Dedifferentiated amniotic fluid mesenchymal stem cell (primary cell): Measurements from ENCODE around the gene KRTAP5-5.
"Not testable (repeated sequence)": the region's sequence is repeated elsewhere in the genome, so short reads cannot be mapped to it uniquely, and the experiment has no call there.

Experiments used
- DNase-seq: peaks from one replicate; pipeline ENCODE4 v3.0.0-alpha.2; 2016; ENCODE audit errors: extremely low spot score

The KRTAP5-5 gene

DNA sequence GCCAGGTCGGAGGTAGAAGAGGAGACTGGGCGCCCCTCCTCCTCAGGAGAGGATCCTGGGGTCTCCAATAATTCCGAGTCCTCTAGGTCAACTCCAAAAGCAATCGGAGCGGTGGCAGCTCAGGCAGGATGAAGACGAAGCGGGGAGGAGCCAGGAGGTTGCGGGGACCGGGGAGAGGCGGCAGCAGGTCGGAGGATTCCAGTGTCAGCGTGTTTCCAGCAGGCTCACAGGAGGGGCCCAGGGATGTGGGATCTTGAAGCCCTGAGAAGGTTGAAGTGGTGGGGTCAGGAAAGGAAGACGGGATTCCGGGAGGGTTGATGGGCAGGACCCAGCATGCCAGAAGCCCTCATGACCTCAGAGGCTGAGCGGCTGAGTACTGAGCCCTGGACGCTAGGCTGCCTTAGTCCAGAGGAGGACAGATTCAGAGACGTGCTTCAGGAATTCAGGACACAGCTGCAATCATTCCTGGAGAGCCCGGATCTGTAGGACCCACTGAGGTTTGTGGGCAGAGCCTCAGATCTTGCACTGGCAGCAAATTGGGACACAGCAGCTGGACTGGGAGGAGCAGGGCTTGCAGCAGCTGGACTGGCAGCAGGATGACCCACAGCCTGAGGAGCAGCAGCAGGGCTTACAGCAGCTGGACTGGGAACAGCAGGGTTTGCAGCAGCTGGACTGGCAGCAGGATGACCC lies 22.3 kb upstream of the KRTAP5-5 start:
- not testable (repeated sequence) for DNase-seq

DNA sequence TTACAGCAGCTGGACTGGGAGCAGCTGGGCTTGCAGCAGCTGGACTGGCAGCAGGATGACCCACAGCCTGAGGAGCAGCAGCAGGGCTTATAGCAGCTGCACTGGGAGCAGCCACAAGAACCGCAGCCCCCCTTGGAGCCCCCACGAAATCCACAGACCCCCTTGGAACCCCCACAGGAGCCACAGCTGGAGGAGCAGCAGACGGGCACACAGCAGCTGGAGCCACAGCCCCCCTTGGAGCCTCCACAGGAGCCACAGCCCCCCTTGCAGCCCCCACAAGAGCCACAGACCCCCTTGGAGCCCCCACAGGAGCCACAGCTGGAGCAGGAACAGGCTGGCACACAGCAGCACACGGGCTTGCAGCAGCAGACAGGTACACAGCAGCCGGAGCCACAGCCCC lies 21.7 kb upstream of the KRTAP5-5 start:
- not testable (repeated sequence) for DNase-seq

DNA sequence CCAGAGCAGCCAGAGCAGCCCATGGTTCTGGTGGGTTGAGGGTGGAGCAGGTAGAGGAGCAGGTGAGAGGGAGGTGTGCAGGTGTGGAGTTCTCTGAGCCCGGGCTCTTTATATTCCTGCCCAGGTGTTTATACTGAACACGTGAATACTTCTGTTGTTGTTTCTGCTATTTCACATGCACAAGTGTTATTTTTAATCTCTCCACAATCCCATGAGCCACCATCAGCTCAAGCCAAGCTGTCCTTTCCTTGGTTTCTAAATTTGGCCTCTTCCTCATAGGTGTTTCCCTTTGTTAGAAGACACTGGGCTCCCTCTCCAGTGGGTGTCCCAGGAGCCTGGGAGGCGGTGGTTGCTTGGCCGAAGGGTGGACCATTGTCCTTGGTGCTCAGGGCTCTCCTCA lies 21.2 kb upstream of the KRTAP5-5 start, which contains the start of gene KRTAP5-3:
Gene KRTAP5-3 (minus strand): TSS at position 101 of the 400 bp plus-strand sequence. CDS start 78 bp downstream, at position 23.
- no peak for DNase-seq

- peak; percentile 20 for DNase-seq
Observed at GRCh38 chr11:1618231-1618630, 11.3 kb upstream of the KRTAP5-5 start.

DNA sequence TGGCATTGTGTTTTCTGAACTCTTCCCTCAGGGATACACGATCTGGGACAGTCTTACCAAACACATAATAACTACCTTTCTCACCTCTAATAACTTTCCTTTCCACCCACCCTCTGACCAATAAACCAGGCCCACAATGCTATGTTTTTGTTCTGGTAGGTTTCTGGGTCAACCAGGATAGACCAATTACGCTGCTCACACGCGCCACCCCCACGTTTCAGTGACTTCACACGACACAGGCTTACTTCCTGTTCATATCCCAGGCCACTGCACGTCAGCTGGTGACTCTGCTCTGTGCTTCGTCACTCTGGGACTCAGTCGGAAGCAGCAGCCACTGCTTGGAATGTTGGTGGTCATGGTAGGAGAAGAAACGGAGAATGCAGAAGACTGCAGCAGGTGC lies 10.1 kb upstream of the KRTAP5-5 start:
- no peak for DNase-seq

DNA sequence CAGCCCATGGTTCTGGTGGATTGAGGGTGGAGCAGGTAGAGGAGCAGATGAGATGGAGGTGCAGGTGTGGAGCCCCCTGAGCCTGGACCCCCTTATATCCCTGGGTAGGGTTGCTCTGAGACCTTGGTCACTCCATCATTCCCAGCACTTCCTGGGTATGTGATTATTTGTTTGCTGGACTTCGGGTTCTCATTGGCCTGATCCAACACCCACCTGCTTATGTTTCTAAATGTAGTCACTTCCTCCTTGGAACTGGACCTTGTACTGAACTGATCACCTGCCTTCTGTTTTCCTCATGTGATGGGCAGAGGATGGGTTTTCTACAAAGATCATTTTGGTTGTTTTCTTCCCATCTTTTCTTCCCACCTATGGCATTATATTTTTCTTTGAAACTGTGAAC lies 7.5 kb upstream of the KRTAP5-5 start, which contains the start of gene KRTAP5-4:
Gene KRTAP5-4 (minus strand): TSS at position 53 of the 400 bp plus-strand sequence. CDS start 45 bp downstream, at position 8.
- DNase-seq: no peak

DNA sequence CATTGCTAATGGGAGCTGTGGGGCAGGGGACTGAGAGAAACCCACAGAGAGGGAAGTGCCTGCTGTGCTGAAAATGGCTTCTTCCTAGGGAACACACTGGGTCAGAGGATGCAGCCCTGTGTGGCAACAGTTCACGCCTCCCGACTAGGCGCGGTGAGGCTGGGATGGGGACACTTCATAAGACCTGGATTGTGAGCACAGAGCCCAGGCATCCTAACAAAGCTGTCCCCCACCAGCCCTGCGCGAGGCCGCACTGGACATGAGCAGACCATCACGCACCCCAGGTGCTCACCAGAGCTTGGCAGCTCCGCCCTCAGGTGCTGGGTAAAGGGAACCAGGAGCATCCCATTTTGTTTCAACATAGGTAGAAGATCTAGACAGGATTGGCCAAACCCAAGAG lies 5.9 kb upstream of the KRTAP5-5 start:
- DNase-seq: no peak

- no peak for DNase-seq
Observed at GRCh38 chr11:1624621-1625020, 5.0 kb upstream of the KRTAP5-5 start.

DNA sequence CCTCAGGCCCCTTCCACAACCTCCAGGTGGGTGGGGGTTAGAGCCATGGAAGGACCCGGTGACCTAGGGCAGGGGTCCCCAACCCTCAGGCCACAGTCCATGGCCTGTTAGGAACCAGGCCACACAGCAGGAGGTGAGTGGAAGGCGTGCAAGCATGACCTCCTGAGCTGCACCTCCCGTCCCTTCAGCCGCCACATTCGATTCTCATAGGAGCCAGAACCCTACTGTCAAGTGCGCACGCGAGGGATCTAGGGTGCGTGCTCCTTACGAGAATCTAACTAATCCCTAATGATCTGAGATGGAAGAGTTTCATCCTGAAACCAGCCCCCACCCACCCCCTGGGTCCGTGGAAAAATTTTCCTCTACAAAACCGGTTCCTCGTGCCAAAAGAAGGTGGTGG lies 4.0 kb upstream of the KRTAP5-5 start:
- no peak for DNase-seq

DNA sequence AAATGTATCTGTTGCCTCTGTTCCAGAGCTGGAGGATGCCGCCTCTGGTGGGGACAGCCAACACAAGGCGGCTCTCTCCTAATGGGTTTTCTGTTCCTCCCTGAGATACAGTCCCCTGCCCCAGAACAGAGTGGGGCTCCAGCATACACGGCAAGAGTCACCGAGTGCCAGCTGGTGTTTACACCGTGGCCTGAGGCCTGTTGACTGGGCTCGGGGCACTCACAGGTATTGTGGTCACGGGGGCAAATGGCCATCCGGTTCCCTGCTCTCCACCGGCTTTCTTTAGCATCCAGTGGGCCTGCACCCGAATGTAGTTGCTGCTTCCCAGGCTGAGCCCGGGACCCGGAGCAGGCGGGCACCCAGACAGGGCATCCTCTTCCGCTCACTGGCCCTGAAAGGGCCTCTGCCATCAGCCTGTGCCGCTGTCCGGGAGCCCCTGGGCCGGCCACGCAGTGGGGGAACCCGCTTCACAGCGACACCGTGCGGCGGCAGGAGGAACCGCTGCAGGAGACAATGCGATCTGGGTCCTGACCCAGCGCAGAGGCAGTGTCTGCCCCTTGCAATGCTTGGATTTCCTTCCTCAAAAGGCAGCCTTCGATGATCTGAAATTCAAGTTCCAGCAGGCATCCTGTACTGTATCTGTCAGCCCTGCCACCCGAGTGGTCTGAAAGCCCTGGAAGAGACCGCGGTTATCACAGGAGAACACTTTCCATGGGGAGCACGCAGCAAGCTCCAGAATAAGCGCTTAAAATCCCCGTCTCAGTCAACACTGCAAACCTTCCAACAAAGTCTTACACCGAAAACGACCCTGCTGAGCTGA lies 859 bp upstream of the KRTAP5-5 start:
- DNase-seq: no peak

- DNase-seq: no peak
Observed at GRCh38 chr11:1630271-1630670, 696 bp downstream of the KRTAP5-5 start.

- DNase-seq: no peak
Observed at GRCh38 chr11:1631066-1631568, 1.5 kb downstream of the KRTAP5-5 start.

DNA sequence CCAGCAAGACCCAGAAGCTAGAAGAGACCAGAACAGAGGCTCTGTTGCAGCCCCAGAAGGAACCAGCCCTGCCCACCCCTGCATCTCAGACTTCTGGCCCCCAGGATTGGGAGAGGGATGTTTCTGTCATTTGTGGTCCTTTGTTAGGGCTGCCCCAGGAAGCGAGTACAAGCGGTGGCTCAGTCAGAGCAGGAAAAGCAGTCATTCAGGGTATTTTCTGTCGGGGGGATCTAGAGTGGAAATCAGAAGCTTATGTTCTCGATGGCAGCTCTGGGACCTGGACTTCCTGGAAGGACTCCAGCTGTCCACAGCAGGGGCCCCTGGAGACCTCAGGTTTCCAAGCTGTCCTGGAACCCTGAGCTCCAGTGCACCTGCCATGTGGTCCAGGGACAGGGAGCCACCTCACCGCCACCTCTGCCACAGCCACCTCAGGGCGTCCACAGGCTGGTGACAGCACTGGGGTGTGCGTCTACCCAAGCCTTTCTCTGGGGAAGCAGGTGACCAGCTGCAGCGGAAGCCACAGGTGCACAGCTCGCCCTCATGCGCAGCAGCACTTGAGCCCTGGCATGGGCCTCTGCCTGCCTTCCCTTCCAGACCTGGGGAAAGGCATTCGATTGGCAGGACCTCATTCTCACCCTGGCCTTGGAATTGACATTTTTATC lies 2.6 kb downstream of the KRTAP5-5 start:
- no peak for DNase-seq

GRCh38 chr11:1633864-1634263 lies 4.3 kb downstream of the KRTAP5-5 start:
- no peak for DNase-seq

GRCh38 chr11:1636291-1636950 lies 6.8 kb downstream of the KRTAP5-5 start:
- no peak for DNase-seq

GRCh38 chr11:1637628-1638027 lies 8.1 kb downstream of the KRTAP5-5 start:
- DNase-seq: no peak

DNA sequence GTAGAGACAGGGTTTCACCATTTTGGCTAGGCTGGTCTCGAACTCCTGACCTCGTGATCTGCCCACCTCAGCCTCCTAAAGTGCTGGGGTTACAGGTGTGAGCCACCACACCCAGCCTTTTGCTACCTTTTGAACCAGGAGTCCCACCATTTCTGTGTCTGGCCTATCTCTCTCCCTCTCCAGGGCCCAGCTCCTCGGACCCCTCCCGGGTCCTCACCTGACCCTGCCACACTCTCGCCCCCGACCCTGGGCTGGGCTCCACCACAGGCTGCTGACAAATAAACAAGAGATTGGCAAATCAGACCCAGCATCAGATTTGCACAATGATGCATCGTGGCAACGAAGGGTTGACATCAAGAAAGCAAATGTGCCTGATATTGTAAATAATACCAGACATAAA lies 8.8 kb downstream of the KRTAP5-5 start:
- DNase-seq: no peak

GRCh38 chr11:1639102-1639620 lies 9.6 kb downstream of the KRTAP5-5 start:
- no peak for DNase-seq

DNA sequence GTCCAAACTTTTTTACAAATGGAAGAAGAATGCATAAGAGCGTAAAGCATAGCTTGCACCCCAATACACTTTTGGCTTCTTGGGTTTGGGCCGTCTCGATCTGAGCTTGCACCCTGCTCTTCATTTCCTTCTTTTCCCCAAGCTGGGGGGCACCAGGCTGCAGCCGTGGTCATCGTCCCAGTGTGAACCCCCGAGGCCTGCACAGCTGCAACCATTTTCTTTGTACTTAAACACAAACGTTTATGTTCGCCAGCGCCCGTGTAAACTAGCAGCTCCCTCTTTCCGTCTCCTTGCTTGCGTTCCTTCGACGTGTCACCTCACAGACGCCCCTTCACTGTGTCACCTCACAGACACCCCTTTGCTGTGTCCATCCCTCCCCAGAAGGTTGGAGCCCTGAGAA lies 10.1 kb downstream of the KRTAP5-5 start:
- no peak for DNase-seq

DNA sequence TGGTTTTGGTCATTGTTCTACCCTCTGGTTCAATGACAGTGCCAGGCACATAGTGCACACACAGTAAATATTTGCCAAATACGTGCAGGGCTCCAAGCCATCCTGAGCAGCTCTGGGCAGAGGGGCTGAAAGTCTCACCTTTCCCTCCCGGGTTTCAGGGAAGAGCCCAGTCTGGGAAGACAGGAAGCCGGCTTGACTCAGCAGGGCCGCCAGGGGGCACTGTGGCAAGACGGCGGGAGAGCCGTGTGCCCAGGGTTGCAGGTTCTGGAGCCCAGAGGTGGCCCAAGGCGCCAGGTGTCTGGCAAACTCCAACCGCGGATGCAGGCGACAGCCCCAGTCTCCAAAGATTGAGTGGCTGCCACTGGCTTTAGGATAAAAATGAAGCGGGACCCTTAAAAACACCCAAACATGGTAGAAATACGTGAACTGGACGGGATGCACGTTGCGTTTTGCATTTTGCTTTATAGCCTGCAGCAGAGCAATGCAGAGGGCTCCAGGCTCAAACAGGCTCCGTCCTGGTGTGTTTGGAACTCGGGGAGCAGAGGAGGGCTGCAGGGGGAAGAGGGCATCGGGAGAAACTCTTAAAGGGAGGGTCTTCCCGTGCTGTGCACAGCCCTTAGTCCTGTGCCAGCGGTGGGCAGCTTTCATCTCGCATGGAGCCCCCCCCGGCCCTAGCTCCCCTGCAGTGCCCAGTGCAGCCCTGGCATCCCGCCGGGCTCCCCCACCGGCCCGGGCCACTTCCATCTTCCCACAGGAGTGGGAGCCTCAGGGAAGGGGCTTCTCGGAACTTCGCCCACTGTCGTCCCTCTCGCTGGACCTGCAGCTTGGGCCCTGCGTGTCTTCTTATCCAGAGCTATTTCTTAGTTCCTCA lies 10.7 kb downstream of the KRTAP5-5 start:
- no peak for DNase-seq

DNA sequence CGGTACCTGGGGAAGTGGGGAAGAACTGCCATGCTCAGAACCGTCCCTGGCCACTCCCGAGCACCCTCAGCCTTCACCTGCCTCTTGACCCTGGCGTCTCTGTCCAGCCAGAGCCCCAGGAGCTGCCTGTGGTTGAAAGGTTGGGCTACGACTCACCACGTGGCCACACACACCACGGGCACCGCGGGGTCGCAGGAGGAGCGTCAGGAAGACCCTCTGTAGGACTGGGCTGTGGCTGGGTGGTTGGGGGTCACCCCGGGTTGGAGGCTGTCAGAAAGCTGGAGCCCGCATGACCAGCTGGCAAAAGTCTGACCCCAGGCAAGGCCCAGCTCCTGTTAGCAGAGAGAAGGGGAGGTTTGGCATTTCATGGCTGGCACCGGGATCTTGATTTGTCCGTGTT lies 11.5 kb downstream of the KRTAP5-5 start:
- DNase-seq: no peak
